ENCODE measurements around the gene CA12.

GRCh38 chr15:63367900-63368299, 13.7 kb downstream of the CA12 start:
- TF ChIP-seq EZH2 (IDR thresholded peaks at IDR 0.05), result no peak
- no peak for TF ChIP-seq POLR2AphosphoS5 (IDR thresholded peaks at IDR 0.05; ENCODE audit: borderline replicate concordance, low read depth, low read length)
